ENCODE measurements around the gene ZNF474. TPM values are rescaled to one million over a fixed set of nuclear protein-coding genes. Genes with fewer than 3 reads are reported as not detected.

Gene ZNF474
- total RNA-seq, 2 donors from 2014 or later: not detected

- Histone ChIP-seq H3K4me1 (no peaks in the 10 kb centered on the region), H3K27me3 (no peaks in the 10 kb centered on the region), H3K36me3 (replicated peaks in 1 of 2; ENCODE audit: insufficient read depth in 1 of 2, low read depth in 2 of 2) (no peaks in the 10 kb centered on the region), H3K4me3 (no peak overlapping the region), H3K27ac (no peak overlapping the region), H3K9me3 (no peaks in the 10 kb centered on the region)
- DNase-seq (no peak), ATAC-seq (no peak)
- intact Hi-C loops (cut with DNase I): no loop called here
- 86 to 91% methylated on average over 4 of the region's 4 CpGs for WGBS, 2 donors
- TF ChIP-seq CTCF (IDR thresholded peaks at IDR 0.05) (no peak), POLR2A (IDR thresholded peaks at IDR 0.05) (no peak)
Measured at GRCh38 chr5:122169350-122170103, 40.2 kb downstream of the ZNF474 start.

- intact Hi-C loops (cut with DNase I): no loop called here
- Histone ChIP-seq H3K4me1 (no peaks in the 10 kb centered on the region), H3K9me3 (no peaks in the 10 kb centered on the region), H3K27ac (no peak overlapping the region), H3K4me3 (no peak overlapping the region), H3K36me3 (replicated peaks in 1 of 2; ENCODE audit: insufficient read depth in 1 of 2, low read depth in 2 of 2) (no peaks in the 10 kb centered on the region), H3K27me3 (no peaks in the 10 kb centered on the region)
- TF ChIP-seq POLR2A (IDR thresholded peaks at IDR 0.05): no peak
- ATAC-seq (no peak), DNase-seq (no peak)
- 32 to 39% methylated on average over 4 of the region's 4 CpGs for WGBS, 2 donors
Measured at GRCh38 chr5:122170620-122171019, 41.3 kb downstream of the ZNF474 start.

- intact Hi-C loops (cut with DNase I): no loop called here
- no peak for ATAC-seq
Measured at GRCh38 chr5:122172207-122172606, 42.9 kb downstream of the ZNF474 start.

GRCh38 chr5:122173474-122174415, 44.4 kb downstream of the ZNF474 start:
- no peaks in the 10 kb centered on the region for H3K36me3 ChIP-seq (replicated peaks in 1 of 2; ENCODE audit: insufficient read depth in 1 of 2, low read depth in 2 of 2)
- DNase-seq: no peak
- no peaks in the 10 kb centered on the region for H3K9me3 ChIP-seq
- ATAC-seq: no peak
- intact Hi-C loops (cut with DNase I): no loop called here
- 49 to 60% methylated on average over 5 of the region's 5 CpGs for WGBS, 2 donors
- H3K4me1 ChIP-seq: no peaks in the 10 kb centered on the region
- TF ChIP-seq CTCF (IDR thresholded peaks at IDR 0.05) (no peak), POLR2A (IDR thresholded peaks at IDR 0.05) (no peak)
- no peak overlapping the region for H3K4me3 ChIP-seq
- H3K27ac ChIP-seq: no peak overlapping the region
- H3K27me3 ChIP-seq: no peaks in the 10 kb centered on the region

More at GRCh38 chr5:122172207-122172606, 42.9 kb downstream of the ZNF474 start:
- Histone ChIP-seq H3K4me1 (no peaks in the 10 kb centered on the region), H3K27me3 (no peaks in the 10 kb centered on the region), H3K4me3 (no peak overlapping the region), H3K9me3 (no peaks in the 10 kb centered on the region), H3K27ac (no peak overlapping the region), H3K36me3 (replicated peaks in 1 of 2; ENCODE audit: insufficient read depth in 1 of 2, low read depth in 2 of 2) (no peaks in the 10 kb centered on the region)
- 78 to 81% methylated on average over 1 of the region's 1 CpG for WGBS, 2 donors
- TF ChIP-seq POLR2A (IDR thresholded peaks at IDR 0.05) (no peak), CTCF (IDR thresholded peaks at IDR 0.05) (no peak)
- no peak for DNase-seq

GRCh38 chr5:122175091-122175490, 45.7 kb downstream of the ZNF474 start:
- 15 to 25% methylated on average over 1 of the region's 1 CpG for WGBS, 2 donors
- Histone ChIP-seq H3K27me3 (no peaks in the 10 kb centered on the region), H3K36me3 (replicated peaks in 1 of 2; ENCODE audit: insufficient read depth in 1 of 2, low read depth in 2 of 2) (no peaks in the 10 kb centered on the region), H3K27ac (no peak overlapping the region), H3K9me3 (no peaks in the 10 kb centered on the region), H3K4me3 (no peak overlapping the region), H3K4me1 (no peaks in the 10 kb centered on the region)
- TF ChIP-seq POLR2A (IDR thresholded peaks at IDR 0.05) (no peak), CTCF (IDR thresholded peaks at IDR 0.05) (no peak)
- DNase-seq: no peak
- intact Hi-C loops (cut with DNase I): no loop called here
- no peak for ATAC-seq

Measured in body of pancreas (tissue), 4 donors.